GM23338 (cell line): Measurements from ENCODE around the gene SPOUT1. TPM values are rescaled to one million over a fixed set of nuclear protein-coding genes. Genes with fewer than 3 reads are reported as not detected.

Source experiments
- ATAC-seq: fragments of 200-7000 bp; cut with Tn5 transposase; 3 replicates; pipeline ENCODE4 v1.9.1; 2020
- DNase-seq: peaks from one replicate; pipeline ENCODE4 v3.0.0-alpha.2; 2015; ENCODE audit warnings: low spot score
- H2AFZ ChIP-seq: fragments of 200-600 bp; sonication (generic); 2 replicates; pipeline ENCODE4 v1.8.0; 2016; ENCODE audit warnings: antibody characterized with exemption, mild to moderate bottlenecking, moderate library complexity
- H3F3A ChIP-seq: fragments of 200-600 bp; sonication (generic); replicated peaks from 2 replicates; pipeline ENCODE4 v1.8.0; 2017; ENCODE audit warnings: antibody characterized with exemption, mixed run types, low read depth
- H3K27ac ChIP-seq: fragments of 200-600 bp; sonication (generic); 2 replicates; pipeline ENCODE4 v1.6.1; 2016; ENCODE audit warnings: low read depth
- H3K27me3 ChIP-seq: fragments of 200-600 bp; sonication (generic); 2 replicates; pipeline ENCODE4 v1.8.0; 2016; ENCODE audit warnings: mild to moderate bottlenecking, mixed run types, moderate library complexity; ENCODE audit not compliant: insufficient read depth
- H3K36me3 ChIP-seq: fragments of 200-600 bp; sonication (generic); 2 replicates; pipeline ENCODE4 v1.8.0; 2016; ENCODE audit warnings: mild to moderate bottlenecking; ENCODE audit not compliant: insufficient read depth
- H3K4me1 ChIP-seq: fragments of 200-600 bp; sonication (generic); 2 replicates; pipeline ENCODE4 v1.8.0; 2016; ENCODE audit warnings: mild to moderate bottlenecking, moderate library complexity; ENCODE audit not compliant: insufficient read depth
- H3K4me2 ChIP-seq: fragments of 200-600 bp; sonication (generic); 2 replicates; pipeline ENCODE4 v1.7.1; 2017; ENCODE audit warnings: mixed run types
- H3K4me3 ChIP-seq: fragments of 200-600 bp; sonication (generic); 2 replicates; pipeline ENCODE4 v1.6.1; 2016; ENCODE audit warnings: mixed run types
- H3K79me2 ChIP-seq: fragments of 200-600 bp; sonication (generic); replicated peaks from 2 replicates; pipeline ENCODE4 v1.8.0; 2017; ENCODE audit warnings: mild to moderate bottlenecking; ENCODE audit not compliant: insufficient read depth
- H3K9me2 ChIP-seq: fragments of 200-600 bp; sonication (generic); 2 replicates; pipeline ENCODE4 v1.8.0; 2017; ENCODE audit not compliant: insufficient read depth
- H4K20me1 ChIP-seq: fragments of 200-600 bp; sonication (generic); replicated peaks from 2 replicates; pipeline ENCODE4 v1.8.0; 2017; ENCODE audit warnings: mild to moderate bottlenecking; ENCODE audit not compliant: insufficient read depth
- H3K27ac Mint-ChIP-seq: 2 replicates; pipeline ENCODE4 v1.8.0; 2020; ENCODE audit warnings: inconsistent platforms, mild to moderate bottlenecking, moderate library complexity, mixed read lengths
- H3K27me3 Mint-ChIP-seq: 3 replicates; pipeline ENCODE4 v1.8.0; 2022; ENCODE audit warnings: low read depth, mild to moderate bottlenecking, moderate library complexity, mixed read lengths, inconsistent platforms; ENCODE audit not compliant: insufficient read depth, poor library complexity
- H3K36me3 Mint-ChIP-seq: 3 replicates; pipeline ENCODE4 v1.8.0; 2021; ENCODE audit warnings: low read depth, mild to moderate bottlenecking, inconsistent platforms, moderate library complexity, mixed read lengths
- H3K4me1 Mint-ChIP-seq: 3 replicates; pipeline ENCODE4 v1.8.0; 2020; ENCODE audit warnings: mild to moderate bottlenecking, inconsistent platforms, mixed read lengths
- H3K4me3 Mint-ChIP-seq: 3 replicates; pipeline ENCODE4 v1.8.0; 2021; ENCODE audit warnings: moderate library complexity, mild to moderate bottlenecking, inconsistent platforms, mixed read lengths
- H3K9me3 Mint-ChIP-seq: 3 replicates; pipeline ENCODE4 v1.8.0; 2020; ENCODE audit warnings: moderate library complexity, mild to moderate bottlenecking, inconsistent platforms, mixed read lengths
- EZH2phosphoT487 ChIP-seq: fragments of 200-600 bp; sonication (generic); IDR thresholded peaks from one replicate; pipeline ENCODE4 v1.8.1; 2018; ENCODE audit warnings: antibody characterized with exemption; ENCODE audit not compliant: unreplicated experiment
- REST ChIP-seq: IDR thresholded peaks from one replicate; pipeline ENCODE4 v1.6.1; 2018; ENCODE audit warnings: antibody characterized with exemption; ENCODE audit not compliant: unreplicated experiment
- ZNF114 ChIP-seq: fragments of 250-450 bp; sonication (Bioruptor Pico); IDR thresholded peaks from 2 replicates; pipeline ENCODE4 v1.5.0; 2020; ENCODE audit warnings: mild to moderate bottlenecking, moderate library complexity
- ZNF331 ChIP-seq: fragments of 250-450 bp; sonication (Bioruptor Pico); IDR thresholded peaks from 2 replicates; pipeline ENCODE4 v1.5.0; 2020; ENCODE audit warnings: low read depth, mild to moderate bottlenecking, moderate library complexity
- ZNF462 ChIP-seq: fragments of 250-450 bp; sonication (Bioruptor Pico); IDR thresholded peaks from 2 replicates; pipeline ENCODE4 v1.5.0; 2020; ENCODE audit warnings: mild to moderate bottlenecking, moderate library complexity
- polyA plus RNA-seq: library from polyadenylated mRNA; unstranded; fragments of >200 nt; fragmentation: Nextera tagmentation; extraction: Ambion mirVana; gene quantifications from 2 replicates; pipeline ENCODE4 v1.2.1, GENCODE V29; 2016
- total RNA-seq: library from RNA; depleted of rRNA; stranded (reverse); fragments of >200 nt; shearing (Covaris generic); gene quantifications from 2 replicates; pipeline ENCODE4 v1.2.3, GENCODE V29; 2014

SPOUT1 gene
- total and polyA plus RNA-seq, 2 experiments from 2014 or later: 28.5 to 50.9 TPM

GRCh38 chr9:128787659-128788058 is 41.9 kb downstream of the SPOUT1 start:
- DNase-seq: no peak
- Histone ChIP-seq H3K9me2 (no peaks in the 10 kb centered on the region), H3K4me2 (peak overlapping the region; percentile 99), H2AFZ (peak overlapping the region; percentile 92), H3K79me2 (peaks cover 15% of the 10 kb centered on the region), H3F3A (peaks cover 16% of the 10 kb centered on the region), H3K4me1 (peaks cover 7% of the 10 kb centered on the region), H3K4me3 (peak overlapping the region; percentile 95), H3K27me3 (no peaks in the 10 kb centered on the region), H3K36me3 (no peaks in the 10 kb centered on the region; the same call in 1 of the 2 replicates), H4K20me1 (no peaks in the 10 kb centered on the region), H3K27ac (peak overlapping the region; percentile 66; the same call in 1 of the 2 replicates)
- H3K9me3 Mint-ChIP-seq: no peaks in the 10 kb centered on the region; the same call in 2 of the 3 replicates
- peaks cover 5% of the 10 kb centered on the region; the same call in 2 of the 3 replicates for H3K36me3 Mint-ChIP-seq
- no peak for ATAC-seq
- TF ChIP-seq REST (no peak), ZNF114 (CRISPR knock-in tag) (no peak), ZNF462 (CRISPR knock-in tag) (no peak), EZH2phosphoT487 (no peak), ZNF331 (CRISPR knock-in tag) (no peak)
- H3K27me3 Mint-ChIP-seq: peaks cover 8% of the 10 kb centered on the region
- peak overlapping the region; percentile 93 for H3K4me3 Mint-ChIP-seq
- peak overlapping the region; percentile 67; the same call in 1 of the 2 replicates for H3K27ac Mint-ChIP-seq
- peaks cover 3% of the 10 kb centered on the region; the same call in 2 of the 3 replicates for H3K4me1 Mint-ChIP-seq
